Transverse colon (tissue), 4 donors: ENCODE data around the gene PALM. TPM values are rescaled to one million over a fixed set of nuclear protein-coding genes. Genes with fewer than 3 reads are reported as not detected.

Experiments used
- DNase-seq: peaks from one replicate; pipeline ENCODE4 v3.0.0-alpha.2; 2019
- H3K27ac ChIP-seq, 4 donors: fragments of 200-600 bp; sonication (generic); 2 replicates each; pipeline ENCODE4 v1.5.1; 2016 to 2018; ENCODE audit warnings: inconsistent platforms in 4 of 4
- H3K27me3 ChIP-seq: fragments of 200-600 bp; sonication (generic); 2 replicates; pipeline ENCODE4 v1.5.1; 2017; ENCODE audit warnings: inconsistent platforms
- H3K36me3 ChIP-seq, 4 donors: fragments of 200-600 bp; sonication (generic); 2 replicates each; pipeline ENCODE4 v1.5.1; 2017 to 2019; ENCODE audit warnings: inconsistent platforms in 4 of 4
- H3K4me1 ChIP-seq, 4 donors: fragments of 200-600 bp; sonication (generic); 2 replicates each; pipeline ENCODE4 v1.5.1; 2017 to 2020; ENCODE audit warnings: inconsistent platforms in 4 of 4
- H3K4me3 ChIP-seq, 4 donors: fragments of 200-600 bp; sonication (generic); 1 replicate in 1 of 4; 2 replicates in 3 of 4; pipeline versions ENCODE4 v1.5.1 to v1.6.1; 2017 to 2019; ENCODE audit warnings: inconsistent platforms in 4 of 4
- H3K9me3 ChIP-seq, 2 donors: fragments of 200-600 bp; sonication (generic); 2 replicates each; pipeline ENCODE4 v1.5.1; 2017 to 2019; ENCODE audit warnings: inconsistent platforms in 2 of 2
- CTCF ChIP-seq, 5 experiments: fragments of 200-600 bp in 3 of 5; fragments of 450-650 bp in 2 of 5; sonication (generic) in 3 of 5; IDR thresholded peaks; 1 replicate in 2 of 5; 2 replicates in 3 of 5; pipeline ENCODE4 v1.5.1; 2016 to 2017; ENCODE audit warnings: antibody characterized with exemption in 5 of 5, inconsistent platforms in 3 of 5, mild to moderate bottlenecking in 2 of 5, moderate library complexity in 1 of 5
- EP300 ChIP-seq: sonication (generic); formaldehyde crosslinking; IDR thresholded peaks from one replicate; pipeline ENCODE4 v1.6.1; 2017; ENCODE audit warnings: antibody characterized with exemption, low read depth
- POLR2A ChIP-seq: fragments of 450-650 bp; IDR thresholded peaks from one replicate; pipeline ENCODE4 v1.6.1; 2016; ENCODE audit warnings: antibody characterized with exemption, mild to moderate bottlenecking, moderate library complexity
- POLR2AphosphoS5 ChIP-seq, 3 donors: sonication (generic); formaldehyde crosslinking; IDR thresholded peaks; one replicate each; pipeline ENCODE4 v1.6.1; 2016; ENCODE audit warnings: antibody characterized with exemption in 3 of 3
- WGBS, 2 donors: methylation state at CpG; one replicate each; pipeline ENCODE4 v1.1.5; 2018; ENCODE audit warnings: low coverage in 1 of 2; 5-methylcytosine and 5-hydroxymethylcytosine counted together
- in situ Hi-C, 4 donors: fragments of 200-750 bp; cut with MboI; loops; one replicate each; pipeline versions ENCODE4 v1.15.0 to v1.15.1; 2017; ENCODE audit warnings: low sequenced_read_pairs in 3 of 4, low pct_ligation_motif_present in 1 of 4, low pct_unique_long_range_greater_than_20kb in 1 of 4
- intact Hi-C: fragments of 100-400 bp; cut with DNase I; formaldehyde crosslinking; loops from one replicate; pipeline ENCODE4 v1.15.1; 2023; ENCODE audit warnings: low total_unique reads
- total RNA-seq, 4 donors: library from RNA; depleted of rRNA; stranded (reverse); fragments of >200 nt; gene quantifications; one replicate each; pipeline ENCODE4 v1.1.0, GENCODE V29; 2016

Gene PALM
- total RNA-seq, 4 donors from 2014 or later: 14.1 to 99.3 (median 29.8) TPM

- in situ Hi-C loops: no loop called here
- Histone ChIP-seq H3K9me3 (no peaks in the 10 kb centered on the region), H3K4me3 (no peak overlapping the region), H3K27ac (no peak overlapping the region), H3K36me3 (no peaks in the 10 kb centered on the region), H3K27me3 (no peaks in the 10 kb centered on the region), H3K4me1 (no peaks in the 10 kb centered on the region)
- intact Hi-C loops: no loop called here
- WGBS, 2 donors: 63% methylated on average over 17 of the region's 17 CpGs; no CpG with 5 or more reads in 1 of the 2 donors
- TF ChIP-seq POLR2AphosphoS5 (IDR thresholded peaks at IDR 0.05) (no peak), EP300 (no peak), CTCF (IDR thresholded peaks at IDR 0.05) (no peak), POLR2A (no peak)
- DNase-seq: no peak
Measured at GRCh38 chr19:686589-687297, 22.0 kb upstream of the PALM start.

GRCh38 chr19:687569-688166, 21.1 kb upstream of the PALM start:
- intact Hi-C loops (no loop called here), in situ Hi-C loops (no loop called here)
- H3K36me3 ChIP-seq: no peaks in the 10 kb centered on the region
- 85 to 100% methylated on average over 1 to 11 of the region's 11 CpGs for WGBS, 2 donors
- H3K27ac ChIP-seq: no peak overlapping the region
- no peaks in the 10 kb centered on the region for H3K4me1 ChIP-seq
- TF ChIP-seq POLR2AphosphoS5 (IDR thresholded peaks at IDR 0.05): no peak
- TF ChIP-seq EP300: no peak
- TF ChIP-seq CTCF (IDR thresholded peaks at IDR 0.05): no peak
- TF ChIP-seq POLR2A: no peak
- no peak overlapping the region for H3K4me3 ChIP-seq
- H3K27me3 ChIP-seq: no peaks in the 10 kb centered on the region
- no peak for DNase-seq
- H3K9me3 ChIP-seq: no peaks in the 10 kb centered on the region

GRCh38 chr19:688214-688613, 20.5 kb upstream of the PALM start:
- 78 to 100% methylated on average over 1 to 15 of the region's 15 CpGs for WGBS, 2 donors
- intact Hi-C loops: no loop called here
- H3K4me1 ChIP-seq: no peaks in the 10 kb centered on the region
- H3K27me3 ChIP-seq: no peaks in the 10 kb centered on the region
- TF ChIP-seq EP300 (no peak), CTCF (IDR thresholded peaks at IDR 0.05) (no peak), POLR2AphosphoS5 (IDR thresholded peaks at IDR 0.05) (no peak), POLR2A (no peak)
- no peaks in the 10 kb centered on the region for H3K36me3 ChIP-seq
- no peak overlapping the region for H3K4me3 ChIP-seq
- DNase-seq: no peak
- H3K9me3 ChIP-seq: no peaks in the 10 kb centered on the region
- no peak overlapping the region for H3K27ac ChIP-seq
- in situ Hi-C loops: no loop called here

- in situ Hi-C loops (no loop called here), intact Hi-C loops (no loop called here)
- Histone ChIP-seq H3K4me1 (no peaks in the 10 kb centered on the region), H3K27me3 (no peaks in the 10 kb centered on the region), H3K4me3 (no peak overlapping the region), H3K9me3 (no peaks in the 10 kb centered on the region), H3K36me3 (no peaks in the 10 kb centered on the region), H3K27ac (no peak overlapping the region)
- 66 to 68% methylated on average over 9 to 17 of the region's 17 CpGs for WGBS, 2 donors
- no peak for DNase-seq
- TF ChIP-seq EP300 (no peak), CTCF (IDR thresholded peaks at IDR 0.05) (no peak), POLR2A (no peak)
Measured at GRCh38 chr19:688992-689391, 19.7 kb upstream of the PALM start.
